ENCODE results near the gene MOB3B.
"Not testable (repeated sequence)": the region's sequence is repeated elsewhere in the genome, so short reads cannot be mapped to it uniquely, and the experiment has no call there.

The MOB3B gene

GRCh38 chr9:27518006-27518405, 11.6 kb downstream of the MOB3B start:
- no peak for DNase-seq (ENCODE audit: low spot score)

- no peak for DNase-seq (ENCODE audit: low spot score)
Measured at GRCh38 chr9:27514551-27514950, 15.1 kb downstream of the MOB3B start.

GRCh38 chr9:27511771-27512170, 17.8 kb downstream of the MOB3B start:
- DNase-seq (ENCODE audit: low spot score) = no peak

- no peak for DNase-seq (ENCODE audit: low spot score)
Measured at GRCh38 chr9:27510780-27511179, 18.8 kb downstream of the MOB3B start.

- no peak for DNase-seq (ENCODE audit: low spot score)
Measured at GRCh38 chr9:27506981-27507380, 22.6 kb downstream of the MOB3B start.

GRCh38 chr9:27505744-27506161, 23.9 kb downstream of the MOB3B start:
- DNase-seq (ENCODE audit: low spot score) = peak; percentile 43

GRCh38 chr9:27504259-27504658, 25.4 kb downstream of the MOB3B start:
- no peak for DNase-seq (ENCODE audit: low spot score)

GRCh38 chr9:27503623-27504022, 26.0 kb downstream of the MOB3B start:
- DNase-seq (ENCODE audit: low spot score) = no peak

GRCh38 chr9:27500902-27501301, 28.7 kb downstream of the MOB3B start:
- DNase-seq (ENCODE audit: low spot score) = not testable (repeated sequence)

- DNase-seq (ENCODE audit: low spot score) = peak; percentile 89
Measured at GRCh38 chr9:27499451-27499850, 30.2 kb downstream of the MOB3B start.

- no peak for DNase-seq (ENCODE audit: low spot score)
Measured at GRCh38 chr9:27497883-27498417, 31.7 kb downstream of the MOB3B start.

- no peak for DNase-seq (ENCODE audit: low spot score)
Measured at GRCh38 chr9:27496135-27496504, 33.5 kb downstream of the MOB3B start.

GRCh38 chr9:27495480-27496134, 34.0 kb downstream of the MOB3B start:
- DNase-seq (ENCODE audit: low spot score) = no peak

GRCh38 chr9:27491154-27491553, 38.5 kb downstream of the MOB3B start:
- no peak for DNase-seq (ENCODE audit: low spot score)

GRCh38 chr9:27489087-27489876, 40.3 kb downstream of the MOB3B start:
- DNase-seq (ENCODE audit: low spot score) = no peak

GRCh38 chr9:27487927-27488326, 41.7 kb downstream of the MOB3B start:
- no peak for DNase-seq (ENCODE audit: low spot score)

GRCh38 chr9:27487128-27487640, 42.4 kb downstream of the MOB3B start:
- no peak for DNase-seq (ENCODE audit: low spot score)

- DNase-seq (ENCODE audit: low spot score) = no peak
Measured at GRCh38 chr9:27485158-27485557, 44.5 kb downstream of the MOB3B start.

GRCh38 chr9:27483576-27483975, 46.0 kb downstream of the MOB3B start:
- no peak for DNase-seq (ENCODE audit: low spot score)

- no peak for DNase-seq (ENCODE audit: low spot score)
Measured at GRCh38 chr9:27482709-27483108, 46.9 kb downstream of the MOB3B start.

- no peak for DNase-seq (ENCODE audit: low spot score)
Measured at GRCh38 chr9:27478322-27478721, 51.3 kb downstream of the MOB3B start.

GRCh38 chr9:27476870-27477515, 52.6 kb downstream of the MOB3B start:
- no peak for DNase-seq (ENCODE audit: low spot score)
